ENCODE measurements around the gene CERK.

GRCh38 chr22:46737105-46737975 lies 712 bp downstream of the CERK start:
- TF ChIP-seq, protein P1, sequence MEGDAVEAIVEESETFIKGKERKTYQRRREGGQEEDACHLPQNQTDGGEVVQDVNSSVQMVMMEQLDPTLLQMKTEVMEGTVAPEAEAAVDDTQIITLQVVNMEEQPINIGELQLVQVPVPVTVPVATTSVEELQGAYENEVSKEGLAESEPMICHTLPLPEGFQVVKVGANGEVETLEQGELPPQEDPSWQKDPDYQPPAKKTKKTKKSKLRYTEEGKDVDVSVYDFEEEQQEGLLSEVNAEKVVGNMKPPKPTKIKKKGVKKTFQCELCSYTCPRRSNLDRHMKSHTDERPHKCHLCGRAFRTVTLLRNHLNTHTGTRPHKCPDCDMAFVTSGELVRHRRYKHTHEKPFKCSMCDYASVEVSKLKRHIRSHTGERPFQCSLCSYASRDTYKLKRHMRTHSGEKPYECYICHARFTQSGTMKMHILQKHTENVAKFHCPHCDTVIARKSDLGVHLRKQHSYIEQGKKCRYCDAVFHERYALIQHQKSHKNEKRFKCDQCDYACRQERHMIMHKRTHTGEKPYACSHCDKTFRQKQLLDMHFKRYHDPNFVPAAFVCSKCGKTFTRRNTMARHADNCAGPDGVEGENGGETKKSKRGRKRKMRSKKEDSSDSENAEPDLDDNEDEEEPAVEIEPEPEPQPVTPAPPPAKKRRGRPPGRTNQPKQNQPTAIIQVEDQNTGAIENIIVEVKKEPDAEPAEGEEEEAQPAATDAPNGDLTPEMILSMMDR (IDR thresholded peaks at IDR 0.05) = peak in 2 of 12 donors; percentile 9 to 17
- TF ChIP-seq POLR2A (IDR thresholded peaks at IDR 0.05) = no peak

Data from heart left ventricle (tissue), 13 donors.